Epidermal melanocyte (primary cell): ENCODE measurements around the gene PLA2G3.

ENCODE experiments used
- DNase-seq: peaks from one replicate; pipeline ENCODE4 v3.0.0; 2011; ENCODE audit warnings: low spot score; ENCODE audit not compliant: insufficient read length

The PLA2G3 gene

GRCh38 chr22:31148488-31148887 lies 8.2 kb upstream of the PLA2G3 start:
- DNase-seq: peak; percentile 3

GRCh38 chr22:31144223-31144622 lies 3.9 kb upstream of the PLA2G3 start:
- DNase-seq: peak; percentile 11

- DNase-seq: peak; percentile 14
Measured at GRCh38 chr22:31143537-31143936, 3.2 kb upstream of the PLA2G3 start.

- DNase-seq: peak; percentile 17
Measured at GRCh38 chr22:31143038-31143437, 2.7 kb upstream of the PLA2G3 start.

- DNase-seq: peak; percentile 7
Measured at GRCh38 chr22:31142285-31142684, 2.0 kb upstream of the PLA2G3 start.

- peak; percentile 9 for DNase-seq
Measured at GRCh38 chr22:31141551-31141950, 1.2 kb upstream of the PLA2G3 start.

GRCh38 chr22:31140746-31141145 lies 438 bp upstream of the PLA2G3 start:
- DNase-seq: peak; percentile 7

GRCh38 chr22:31139066-31139465 lies 1.2 kb downstream of the PLA2G3 start:
- peak; percentile 8 for DNase-seq

GRCh38 chr22:31138126-31138525 lies 2.2 kb downstream of the PLA2G3 start:
- DNase-seq: no peak

GRCh38 chr22:31137721-31138120 lies 2.6 kb downstream of the PLA2G3 start:
- no peak for DNase-seq

- no peak for DNase-seq
Measured at GRCh38 chr22:31136711-31137110, 3.6 kb downstream of the PLA2G3 start.

- peak; percentile 4 for DNase-seq
Measured at GRCh38 chr22:31136155-31136554, 4.2 kb downstream of the PLA2G3 start.

GRCh38 chr22:31135706-31136105 lies 4.6 kb downstream of the PLA2G3 start:
- DNase-seq: no peak

GRCh38 chr22:31134688-31135087 lies 5.6 kb downstream of the PLA2G3 start:
- peak; percentile 14 for DNase-seq

- peak; percentile 1 for DNase-seq
Measured at GRCh38 chr22:31133911-31134310, 6.4 kb downstream of the PLA2G3 start.

GRCh38 chr22:31130873-31131272 lies 9.4 kb downstream of the PLA2G3 start:
- peak; percentile 5 for DNase-seq

- peak; percentile 4 for DNase-seq
Measured at GRCh38 chr22:31128156-31128555, 12.2 kb downstream of the PLA2G3 start.

GRCh38 chr22:31127181-31127772 lies 13.0 kb downstream of the PLA2G3 start:
- peak; percentile 8 for DNase-seq

GRCh38 chr22:31126869-31127175 lies 13.5 kb downstream of the PLA2G3 start:
- DNase-seq: peak; percentile 9

GRCh38 chr22:31126128-31126868 lies 14.0 kb downstream of the PLA2G3 start:
- peak; percentile 4 for DNase-seq

- peak; percentile 8 for DNase-seq
Measured at GRCh38 chr22:31125521-31126117, 14.7 kb downstream of the PLA2G3 start.

GRCh38 chr22:31124811-31125465 lies 15.4 kb downstream of the PLA2G3 start:
- DNase-seq: peak; percentile 10
